Endothelial cell of umbilical vein (primary cell): ENCODE results near the gene CD200. TPM values are rescaled to one million over a fixed set of nuclear protein-coding genes. Genes with fewer than 3 reads are reported as not detected.

Source experiments
- BruUV-seq: library from RNA; stranded (reverse); fragments of 400-500 nt; replicated peaks from 2 replicates; lab custom pipeline; 2021; lab: Mats Ljungman, UMichigan
- CTCF ChIA-PET: fragments of 300-600, 350-600 bp; sonication (Branson Sonifier 250); formaldehyde crosslinking; loops from one replicate; lab custom pipeline; 2021; ENCODE audit warnings: antibody characterized with exemption, inconsistent platforms; lab: Charles Lee
- POLR2A ChIA-PET: fragments of 300-600, 350-600 bp; sonication (Branson Sonifier 250); formaldehyde crosslinking; loops from one replicate; lab custom pipeline; 2021; ENCODE audit warnings: antibody characterized with exemption, inconsistent platforms; lab: Charles Lee
- DNase-seq: peaks from one replicate; pipeline ENCODE4 v3.0.0-alpha.2; 2011; ENCODE audit warnings: low read depth, low spot score
- FAIRE-seq: peaks from 2 replicates; lab custom pipeline; 2011; peaks lifted over from hg19 to GRCh38; lab: Jason Lieb, UNC
- H2AFZ ChIP-seq: 2 replicates; pipeline ENCODE4 v1.6.0; 2012; ENCODE audit warnings: low read depth, low read length, control low read depth, inconsistent platforms
- H3K27ac ChIP-seq: 2 replicates; pipeline ENCODE4 v1.5.1; 2011; ENCODE audit warnings: low read depth, mild to moderate bottlenecking, control low read depth, low read length, moderate library complexity; ENCODE audit not compliant: insufficient read depth
- H3K27me3 ChIP-seq, 2 experiments: 2 replicates each; pipeline versions ENCODE4 v1.6.0 to v1.6.1; 2011; ENCODE audit warnings: low read length in 2 of 2, mixed read lengths in 1 of 2; ENCODE audit not compliant: control insufficient read depth in 2 of 2, insufficient read depth in 2 of 2
- H3K36me3 ChIP-seq, 2 experiments: 2 replicates in 1 of 2; 3 replicates in 1 of 2; pipeline ENCODE4 v1.5.1; 2011; ENCODE audit warnings: low read length in 2 of 2, mild to moderate bottlenecking in 1 of 2, moderate library complexity in 1 of 2; ENCODE audit not compliant: control insufficient read depth in 2 of 2, insufficient read depth in 2 of 2; ENCODE audit errors: extremely low read depth in 1 of 2
- H3K4me1 ChIP-seq: 3 replicates; pipeline ENCODE4 v1.5.1; 2011; ENCODE audit warnings: mild to moderate bottlenecking, low read length; ENCODE audit not compliant: control insufficient read depth, insufficient read depth; ENCODE audit errors: extremely low read depth
- H3K4me2 ChIP-seq: 2 replicates; pipeline ENCODE4 v1.6.1; 2011; ENCODE audit warnings: low read length, control low read depth, mixed read lengths; ENCODE audit not compliant: insufficient read depth
- H3K4me3 ChIP-seq, 3 experiments: fragments of 200-600 bp in 1 of 3; sonication (generic), shearing (Covaris generic) in 1 of 3; replicated peaks in 1 of 3; 2 replicates each; pipeline ENCODE4 v1.5.1; 2011 to 2016; ENCODE audit warnings: control low read depth in 3 of 3, low read length in 3 of 3, mild to moderate bottlenecking in 2 of 3, inconsistent platforms in 1 of 3, low read depth in 1 of 3, moderate library complexity in 1 of 3; ENCODE audit not compliant: insufficient read depth in 1 of 3
- H3K79me2 ChIP-seq: 2 replicates; pipeline ENCODE4 v1.6.0; 2012; ENCODE audit warnings: low read length, inconsistent platforms; ENCODE audit not compliant: control insufficient read depth, insufficient read depth
- H3K9ac ChIP-seq: replicated peaks from 2 replicates; pipeline ENCODE3; 2011; ENCODE audit warnings: low read length, control low read depth; ENCODE audit not compliant: insufficient read depth; ENCODE audit errors: extremely low read depth
- H3K9me1 ChIP-seq: replicated peaks from 3 replicates; pipeline ENCODE4 v1.6.0; 2011; ENCODE audit warnings: mild to moderate bottlenecking, low read length; ENCODE audit not compliant: control insufficient read depth, insufficient read depth; ENCODE audit errors: extremely low read depth
- H3K9me3 ChIP-seq: replicated peaks from 2 replicates; pipeline ENCODE4 v1.5.1; 2012; ENCODE audit warnings: low read length, inconsistent platforms; ENCODE audit not compliant: control insufficient read depth, insufficient read depth
- H4K20me1 ChIP-seq: replicated peaks from 2 replicates; pipeline ENCODE3; 2011; ENCODE audit warnings: mild to moderate bottlenecking, low read length; ENCODE audit not compliant: control insufficient read depth, insufficient read depth; ENCODE audit errors: extremely low read depth
- CTCF ChIP-seq, 2 donors: IDR thresholded peaks; 1 replicate in 1 of 2; 2 replicates in 1 of 2; pipeline ENCODE4 v1.5.1; 2011; ENCODE audit warnings: low read length in 2 of 2, mild to moderate bottlenecking in 2 of 2, moderate library complexity in 2 of 2, control low read depth in 1 of 2, inconsistent platforms in 1 of 2, low read depth in 1 of 2; ENCODE audit not compliant: insufficient read depth in 1 of 2; ENCODE audit errors: extremely low read depth in 1 of 2
- EZH2 ChIP-seq: IDR thresholded peaks from 2 replicates; pipeline ENCODE4 v1.6.1; 2012; ENCODE audit warnings: borderline replicate concordance, low read depth, mild to moderate bottlenecking, moderate library complexity, low read length, inconsistent platforms; ENCODE audit not compliant: severe bottlenecking
- FOS ChIP-seq: IDR thresholded peaks from 2 replicates; pipeline ENCODE4 v1.6.1; 2011; ENCODE audit warnings: mild to moderate bottlenecking, low read length, moderate library complexity, borderline replicate concordance; ENCODE audit not compliant: insufficient read depth
- GATA2 ChIP-seq: IDR thresholded peaks from 2 replicates; pipeline ENCODE4 v1.7.0; 2011; ENCODE audit warnings: low read depth, mild to moderate bottlenecking, moderate library complexity, mixed read lengths, low read length; ENCODE audit not compliant: insufficient read length, insufficient read depth
- JUN ChIP-seq: IDR thresholded peaks from 2 replicates; pipeline ENCODE4 v1.6.1; 2011; ENCODE audit warnings: borderline replicate concordance, low read depth; ENCODE audit not compliant: insufficient read length, insufficient read depth
- MAX ChIP-seq: IDR thresholded peaks from 2 replicates; pipeline ENCODE4 v1.6.1; 2011; ENCODE audit not compliant: insufficient read depth, insufficient read length
- MYC ChIP-seq: IDR thresholded peaks from one replicate; pipeline ENCODE4 v1.6.1; 2011; ENCODE audit warnings: mild to moderate bottlenecking, low read depth, low read length
- POLR2A ChIP-seq: IDR thresholded peaks from 2 replicates; pipeline ENCODE4 v1.6.1; 2012; ENCODE audit warnings: low read depth, mild to moderate bottlenecking, control low read depth, low read length
- POLR2AphosphoS5 ChIP-seq: IDR thresholded peaks from 2 replicates; pipeline ENCODE4 v1.6.1; 2012; ENCODE audit warnings: low read depth, mild to moderate bottlenecking, control low read depth, low read length, moderate library complexity; ENCODE audit not compliant: insufficient read depth
- dilution Hi-C: fragments of 300-500 bp; cut with MboI; formaldehyde crosslinking; loops from one replicate; pipeline ENCODE4 v1.15.0; 2019; ENCODE audit warnings: low sequenced_read_pairs; ENCODE audit not compliant: extremely low pct_ligation_motif_present
- intact Hi-C: fragments of 100-400 bp; cut with micrococcal nuclease; formaldehyde crosslinking; loops from one replicate; pipeline ENCODE4 v1.10.0; 2022
- polyA plus RNA-seq, 4 experiments: library from polyadenylated mRNA; depleted of rRNA in 3 of 4; stranded (reverse) in 3 of 4; unstranded in 1 of 4; fragments of >200 nt; gene quantifications; 2 replicates each; pipeline versions ENCODE4 v1.2.1 to v1.2.3, GENCODE V29; 2011 to 2012; ENCODE audit warnings: missing spikeins in 1 of 4
- total RNA-seq: library from RNA; stranded (reverse); gene quantifications from 2 replicates; pipeline ENCODE4 v1.2.3, GENCODE V29; 2021

Gene CD200
- total and polyA plus RNA-seq, 2 donors (not counting 3 experiments of a cell fraction or from before 2014, with no cell fraction given) = 8.1 to 8.2 TPM

- dilution Hi-C loops (no loop called here), intact Hi-C loops (no loop called here)
- H3K27ac ChIP-seq = no peak overlapping the region
- no peaks in the 10 kb centered on the region for H3K36me3 ChIP-seq
- no peaks in the 10 kb centered on the region for H3K9me1 ChIP-seq
- H3K9ac ChIP-seq = no peak overlapping the region
- H3K9me3 ChIP-seq = peaks cover under 1% of the 10 kb centered on the region
- peaks cover 20% of the 10 kb centered on the region for H3K4me1 ChIP-seq
- no peaks in the 10 kb centered on the region for H3K79me2 ChIP-seq
- TF ChIP-seq CTCF (IDR thresholded peaks at IDR 0.05; ENCODE audit: extremely low read depth in 1 of 2, insufficient read depth in 1 of 2, low read depth in 1 of 2, low read length in 2 of 2) (no peak), POLR2A (no peak), MAX (no peak), MYC (no peak), EZH2 (no peak), FOS (no peak), JUN (no peak), POLR2AphosphoS5 (no peak), GATA2 (no peak)
- ChIA-PET POLR2A (no interaction called here), CTCF (no interaction called here)
- DNase-seq (no peak), FAIRE-seq (no peak)
- no peak overlapping the region for H2AFZ ChIP-seq
- BruUV-seq = no TSS peak
- H3K4me3 ChIP-seq = no peak overlapping the region
- H3K27me3 ChIP-seq = no peaks in the 10 kb centered on the region
- H3K4me2 ChIP-seq = no peak overlapping the region
- no peaks in the 10 kb centered on the region for H4K20me1 ChIP-seq
Observed at GRCh38 chr3:112397556-112397955, 64.6 kb downstream of the CD200 start.
